Testis (tissue), 2 donors: Measurements from ENCODE around the gene ZFYVE28.

Source experiments
- CTCF ChIP-seq, 3 experiments: fragments of 450-650 bp in 2 of 3; fragments of 200-600 bp in 1 of 3; sonication (generic) in 1 of 3; IDR thresholded peaks; one replicate each; pipeline ENCODE4 v1.5.1; 2016 to 2019; ENCODE audit warnings: antibody characterized with exemption in 3 of 3, mild to moderate bottlenecking in 2 of 3, moderate library complexity in 1 of 3
- POLR2A ChIP-seq: fragments of 450-650 bp; IDR thresholded peaks from one replicate; pipeline ENCODE4 v1.6.1; 2017; ENCODE audit warnings: antibody characterized with exemption, mild to moderate bottlenecking, moderate library complexity

GRCh38 chr4:2261110-2261852, 157.2 kb downstream of the ZFYVE28 start:
- TF ChIP-seq CTCF (IDR thresholded peaks at IDR 0.05) (no peak), POLR2A (no peak)
